ENCODE measurements around the gene ZNF765. TPM values are rescaled to one million over a fixed set of nuclear protein-coding genes. Genes with fewer than 3 reads are reported as not detected.
"Not testable (repeated sequence)": the region's sequence is repeated elsewhere in the genome, so short reads cannot be mapped to it uniquely, and the experiment has no call there.

Gene ZNF765
- total RNA-seq (2014; rRNA removed; shearing (Covaris generic)), result 12.4 and 14.4 TPM in 2 replicates

- H3K36me3 ChIP-seq (replicated peaks; ENCODE audit: control insufficient read depth, insufficient read depth, low read length), result peaks cover 2% of the 10 kb centered on the region
- no peaks in the 10 kb centered on the region for H3K27me3 ChIP-seq (ENCODE audit: control insufficient read depth, insufficient read depth, low read length)
- peak; percentile 97 for DNase-seq
- peak within 1 kb of the TSS; percentile 78 for H3K4me3 ChIP-seq (ENCODE audit: insufficient read depth, low read depth, low read length)
Observed at GRCh38 chr19:53394974-53395839, at the start of gene ZNF765. ZNF765 (plus strand) TSS chr19:53395149; CDS start chr19:53398016, 2,867 bp downstream.

- Histone ChIP-seq H3K36me3 (replicated peaks; ENCODE audit: control insufficient read depth, insufficient read depth, low read length) (peaks cover 10% of the 10 kb centered on the region), H3K4me3 (ENCODE audit: insufficient read depth, low read depth, low read length) (no peak overlapping the region), H3K27me3 (ENCODE audit: control insufficient read depth, insufficient read depth, low read length) (no peaks in the 10 kb centered on the region)
- DNase-seq, result no peak
Observed at GRCh38 chr19:53355739-53356138, 39.2 kb upstream of the ZNF765 start.

- Histone ChIP-seq H3K4me3 (ENCODE audit: insufficient read depth, low read depth, low read length) (no peak overlapping the region), H3K36me3 (replicated peaks; ENCODE audit: control insufficient read depth, insufficient read depth, low read length) (no peaks in the 10 kb centered on the region; the same call in 1 of the 2 replicates), H3K27me3 (ENCODE audit: control insufficient read depth, insufficient read depth, low read length) (no peaks in the 10 kb centered on the region)
- DNase-seq, result peak; percentile 56
Observed at GRCh38 chr19:53357821-53358581, 36.9 kb upstream of the ZNF765 start.

- H3K27me3 ChIP-seq (ENCODE audit: control insufficient read depth, insufficient read depth, low read length); DNase-seq; H3K4me3 ChIP-seq (ENCODE audit: insufficient read depth, low read depth, low read length); H3K36me3 ChIP-seq (replicated peaks; ENCODE audit: control insufficient read depth, insufficient read depth, low read length): not testable (repeated sequence)
Observed at GRCh38 chr19:53360056-53360455, 34.9 kb upstream of the ZNF765 start.

GRCh38 chr19:53365134-53365898 lies 29.6 kb upstream of the ZNF765 start, which contains the start of gene ZNF525:
ZNF525 (plus strand) TSS chr19:53365705; CDS start chr19:53372282, 6,577 bp downstream.
- Histone ChIP-seq H3K27me3 (ENCODE audit: control insufficient read depth, insufficient read depth, low read length) (no peaks in the 10 kb centered on the region), H3K36me3 (replicated peaks; ENCODE audit: control insufficient read depth, insufficient read depth, low read length) (no peaks in the 10 kb centered on the region), H3K4me3 (ENCODE audit: insufficient read depth, low read depth, low read length) (peak within 1 kb of the TSS; percentile 82)
- peak; percentile 98 for DNase-seq

GRCh38 chr19:53365899-53366493 lies 29.0 kb upstream of the ZNF765 start:
- DNase-seq, result peak; percentile 68
- Histone ChIP-seq H3K36me3 (replicated peaks; ENCODE audit: control insufficient read depth, insufficient read depth, low read length) (0 out of 2 replicates have a peak, but pooled peaks cover 1% of the 10 kb centered on the region), H3K4me3 (ENCODE audit: insufficient read depth, low read depth, low read length) (peak overlapping the region; percentile 82), H3K27me3 (ENCODE audit: control insufficient read depth, insufficient read depth, low read length) (no peaks in the 10 kb centered on the region)

GRCh38 chr19:53372196-53372595 lies 22.8 kb upstream of the ZNF765 start:
- Histone ChIP-seq H3K36me3 (replicated peaks; ENCODE audit: control insufficient read depth, insufficient read depth, low read length) (peaks cover 14% of the 10 kb centered on the region), H3K27me3 (ENCODE audit: control insufficient read depth, insufficient read depth, low read length) (no peaks in the 10 kb centered on the region), H3K4me3 (ENCODE audit: insufficient read depth, low read depth, low read length) (no peak overlapping the region)
- no peak for DNase-seq

GRCh38 chr19:53374288-53374687 lies 20.7 kb upstream of the ZNF765 start:
- Histone ChIP-seq H3K4me3 (ENCODE audit: insufficient read depth, low read depth, low read length) (no peak overlapping the region), H3K27me3 (ENCODE audit: control insufficient read depth, insufficient read depth, low read length) (no peaks in the 10 kb centered on the region), H3K36me3 (replicated peaks; ENCODE audit: control insufficient read depth, insufficient read depth, low read length) (peaks cover 23% of the 10 kb centered on the region)
- DNase-seq, result no peak

GRCh38 chr19:53374743-53375142 lies 20.2 kb upstream of the ZNF765 start:
- peaks cover 23% of the 10 kb centered on the region for H3K36me3 ChIP-seq (replicated peaks; ENCODE audit: control insufficient read depth, insufficient read depth, low read length)

GRCh38 chr19:53381376-53381775 lies 13.6 kb upstream of the ZNF765 start:
- peaks cover 43% of the 10 kb centered on the region for H3K36me3 ChIP-seq (replicated peaks; ENCODE audit: control insufficient read depth, insufficient read depth, low read length)
- no peak for DNase-seq
- no peak overlapping the region for H3K4me3 ChIP-seq (ENCODE audit: insufficient read depth, low read depth, low read length)
- H3K27me3 ChIP-seq (ENCODE audit: control insufficient read depth, insufficient read depth, low read length), result no peaks in the 10 kb centered on the region

More at GRCh38 chr19:53374743-53375142, 20.2 kb upstream of the ZNF765 start:
- H3K27me3 ChIP-seq (ENCODE audit: control insufficient read depth, insufficient read depth, low read length), result no peaks in the 10 kb centered on the region
- no peak for DNase-seq
- no peak overlapping the region for H3K4me3 ChIP-seq (ENCODE audit: insufficient read depth, low read depth, low read length)

- Histone ChIP-seq H3K36me3 (replicated peaks; ENCODE audit: control insufficient read depth, insufficient read depth, low read length) (peaks cover 10% of the 10 kb centered on the region), H3K27me3 (ENCODE audit: control insufficient read depth, insufficient read depth, low read length) (no peaks in the 10 kb centered on the region), H3K4me3 (ENCODE audit: insufficient read depth, low read depth, low read length) (no peak overlapping the region)
- DNase-seq, result no peak
Observed at GRCh38 chr19:53388168-53388567, 6.8 kb upstream of the ZNF765 start.

- H3K4me3 ChIP-seq (ENCODE audit: insufficient read depth, low read depth, low read length), result no peak overlapping the region
- no peaks in the 10 kb centered on the region for H3K27me3 ChIP-seq (ENCODE audit: control insufficient read depth, insufficient read depth, low read length)
- H3K36me3 ChIP-seq (replicated peaks; ENCODE audit: control insufficient read depth, insufficient read depth, low read length), result peaks cover 9% of the 10 kb centered on the region
- DNase-seq, result no peak
Observed at GRCh38 chr19:53388904-53389303, 6.0 kb upstream of the ZNF765 start.

- H3K4me3 ChIP-seq (ENCODE audit: insufficient read depth, low read depth, low read length), result peak overlapping the region; percentile 14; the same call in 1 of the 2 replicates
- no peak for DNase-seq
- H3K27me3 ChIP-seq (ENCODE audit: control insufficient read depth, insufficient read depth, low read length), result no peaks in the 10 kb centered on the region
- peaks cover 9% of the 10 kb centered on the region for H3K36me3 ChIP-seq (replicated peaks; ENCODE audit: control insufficient read depth, insufficient read depth, low read length)
Observed at GRCh38 chr19:53389571-53389970, 5.4 kb upstream of the ZNF765 start.

- Histone ChIP-seq H3K4me3 (ENCODE audit: insufficient read depth, low read depth, low read length) (peak overlapping the region; percentile 14; the same call in 1 of the 2 replicates), H3K36me3 (replicated peaks; ENCODE audit: control insufficient read depth, insufficient read depth, low read length) (peaks cover 9% of the 10 kb centered on the region), H3K27me3 (ENCODE audit: control insufficient read depth, insufficient read depth, low read length) (no peaks in the 10 kb centered on the region)
- DNase-seq, result peak; percentile 89
Observed at GRCh38 chr19:53389978-53390377, 5.0 kb upstream of the ZNF765 start.

Data from H7 (cell line).